OCI-M1 (cell line): ENCODE measurements around the gene SEMA3G.

Source experiments
- DNase-seq: peaks from one replicate; lab custom pipeline; 2025; lab: John Stamatoyannopoulos, UW

The SEMA3G gene

DNA sequence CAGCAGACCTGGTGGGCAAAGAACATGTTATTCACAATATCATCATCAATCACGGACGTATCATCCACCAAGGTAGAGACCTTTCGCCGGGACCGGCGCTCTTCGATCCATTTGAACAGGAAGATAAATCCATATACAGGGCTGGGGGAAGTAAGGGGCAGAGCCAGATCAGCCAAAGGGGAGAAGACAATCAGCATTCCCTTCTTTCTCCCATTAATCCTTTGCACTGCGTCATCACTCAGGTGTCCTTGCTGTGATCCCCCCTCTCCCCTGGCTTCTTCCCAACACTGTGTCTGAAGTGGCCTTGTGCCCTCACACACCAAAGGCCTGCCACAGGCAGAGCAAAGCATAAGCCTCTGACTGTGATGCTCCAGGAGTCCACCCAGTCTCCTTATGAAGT is 36.4 kb downstream of the SEMA3G start:
- no peak for DNase-seq

DNA sequence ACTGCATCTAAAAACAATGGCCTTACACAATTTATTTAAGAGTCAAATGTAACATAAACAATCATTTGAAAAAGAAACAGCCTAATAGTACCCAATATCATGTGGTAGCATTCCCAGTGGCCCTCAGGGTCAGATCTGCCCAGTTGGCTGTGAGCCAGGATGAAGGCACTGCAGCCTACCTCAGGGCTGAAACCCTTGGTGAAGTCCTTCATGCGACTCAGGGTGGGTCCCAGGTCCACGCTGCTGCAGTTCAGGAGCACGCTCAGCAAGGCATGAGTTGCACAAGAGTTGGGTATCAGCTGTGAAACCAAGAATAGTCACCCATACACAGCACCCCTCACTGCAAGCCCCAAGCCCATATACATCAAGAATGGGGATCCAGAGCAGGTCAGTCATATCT is 37.1 kb downstream of the SEMA3G start:
- DNase-seq = no peak

DNA sequence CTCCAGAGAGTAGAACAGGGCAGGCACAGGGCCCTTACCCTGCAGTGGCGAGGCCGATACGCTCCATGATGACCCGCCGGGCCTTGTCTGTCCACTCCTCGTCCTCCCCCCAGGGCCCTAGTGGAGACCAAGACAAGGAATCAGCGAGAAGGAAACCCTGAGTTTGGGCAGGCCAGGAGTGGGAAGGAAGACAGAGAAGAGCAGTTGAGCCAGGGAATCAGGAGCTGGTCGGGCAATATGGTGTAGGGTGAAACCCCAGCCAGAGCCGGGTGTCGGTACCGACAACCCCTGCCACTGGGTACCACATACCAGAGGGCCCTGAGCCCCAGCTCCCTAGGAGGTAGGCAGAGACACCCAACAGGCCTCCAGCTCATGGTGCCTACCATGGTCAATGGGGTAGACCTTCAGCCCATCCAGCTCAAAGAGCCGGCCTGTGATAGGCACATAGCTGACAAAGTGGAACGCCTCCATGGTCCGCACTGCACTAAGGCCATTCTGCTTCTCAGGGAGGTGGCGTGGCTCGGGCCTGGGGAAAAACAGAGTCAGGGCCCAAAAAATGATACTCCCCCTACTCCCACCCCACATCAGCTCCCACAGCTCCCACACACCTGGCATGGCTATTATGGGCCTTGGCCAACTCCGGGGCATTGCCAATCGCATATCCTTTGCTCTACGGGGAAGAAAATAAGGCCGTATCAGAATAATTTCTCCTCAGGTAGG is 38.0 kb downstream of the SEMA3G start:
- no peak for DNase-seq

DNA sequence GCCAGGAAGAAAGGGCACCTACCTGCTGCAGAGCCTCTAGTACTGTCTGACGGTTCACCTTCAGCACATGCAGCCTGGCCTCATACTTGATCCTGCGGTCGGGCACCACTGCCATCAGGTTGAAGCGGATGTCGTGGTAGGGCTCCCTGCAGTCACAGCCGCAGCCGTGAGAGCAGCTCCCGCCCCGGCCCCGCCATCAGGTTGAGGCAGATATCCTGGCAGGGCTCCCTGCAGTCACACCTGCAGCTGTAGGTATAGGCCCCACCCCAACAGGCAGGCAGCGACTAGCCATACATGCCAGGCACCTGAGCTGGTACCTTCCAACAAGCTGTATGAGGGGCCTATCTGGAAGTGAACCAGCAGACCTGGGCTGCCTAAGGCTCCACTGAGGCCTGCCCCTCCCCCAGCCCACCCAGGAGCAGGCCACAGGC is 38.7 kb downstream of the SEMA3G start:
- DNase-seq = no peak

DNA sequence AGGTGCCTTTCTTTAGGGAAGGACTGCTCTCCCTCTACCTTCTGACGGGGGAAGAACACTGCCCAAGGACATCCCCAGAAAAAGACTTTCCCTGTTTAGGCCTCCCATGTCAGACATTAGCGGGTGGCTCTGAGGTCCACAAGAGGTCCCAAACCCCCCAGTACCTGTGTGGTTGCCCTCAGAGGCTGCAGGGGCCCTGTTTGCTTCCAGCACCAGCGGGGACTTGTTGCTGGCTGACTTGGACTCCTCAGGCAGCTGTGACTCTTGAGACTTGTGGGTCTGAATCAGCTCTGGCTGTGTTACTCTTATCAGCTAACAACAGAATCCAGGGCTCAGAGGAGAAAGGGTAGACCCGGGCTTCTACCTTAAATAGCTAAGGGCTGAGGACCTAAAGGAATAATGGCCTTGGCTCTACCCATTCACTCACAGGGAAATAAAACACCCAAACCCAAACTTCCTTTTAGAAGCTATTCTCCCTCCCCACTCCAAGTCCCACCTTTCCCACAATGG is 39.2 kb downstream of the SEMA3G start:
- no peak for DNase-seq

DNA sequence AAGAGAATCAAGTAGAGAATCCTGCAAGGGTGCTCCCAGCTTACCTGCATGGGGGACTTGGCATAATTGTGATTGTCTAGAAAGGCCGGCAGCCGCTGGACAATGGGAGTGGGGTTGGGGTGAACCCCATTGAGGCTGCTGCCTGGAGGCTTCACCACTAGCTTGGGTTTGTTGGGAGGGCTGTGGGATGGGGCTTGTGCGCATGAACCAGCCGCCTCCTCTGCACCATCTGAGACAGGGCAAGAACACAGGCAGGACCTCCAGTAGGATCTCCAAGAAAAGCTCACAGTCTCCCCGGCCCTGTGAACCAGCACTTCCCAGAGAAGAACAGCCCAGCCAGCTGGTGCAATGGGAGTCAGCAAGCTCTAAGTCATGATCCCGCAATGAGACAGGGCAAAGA is 39.8 kb downstream of the SEMA3G start:
- DNase-seq = no peak

DNA sequence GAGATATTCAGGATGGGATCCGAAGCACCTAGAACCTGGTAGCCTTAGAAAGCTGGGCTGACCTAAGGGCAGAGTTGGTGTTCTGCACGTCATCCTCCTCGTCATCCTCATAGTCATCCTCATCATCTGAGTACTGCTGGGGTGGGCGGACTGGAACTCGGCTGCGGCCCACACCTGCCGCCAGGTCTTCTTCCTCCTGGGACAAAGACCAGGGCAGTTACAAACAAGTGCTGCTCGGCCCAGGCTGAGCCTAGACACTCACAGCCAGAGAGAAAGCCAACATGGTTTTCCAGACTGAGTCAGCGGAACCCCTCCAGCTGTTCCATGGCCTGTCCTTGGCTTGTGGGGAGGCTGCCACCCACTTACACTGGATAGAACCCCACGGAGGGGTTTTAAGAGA is 40.5 kb downstream of the SEMA3G start:
- DNase-seq = no peak

DNA sequence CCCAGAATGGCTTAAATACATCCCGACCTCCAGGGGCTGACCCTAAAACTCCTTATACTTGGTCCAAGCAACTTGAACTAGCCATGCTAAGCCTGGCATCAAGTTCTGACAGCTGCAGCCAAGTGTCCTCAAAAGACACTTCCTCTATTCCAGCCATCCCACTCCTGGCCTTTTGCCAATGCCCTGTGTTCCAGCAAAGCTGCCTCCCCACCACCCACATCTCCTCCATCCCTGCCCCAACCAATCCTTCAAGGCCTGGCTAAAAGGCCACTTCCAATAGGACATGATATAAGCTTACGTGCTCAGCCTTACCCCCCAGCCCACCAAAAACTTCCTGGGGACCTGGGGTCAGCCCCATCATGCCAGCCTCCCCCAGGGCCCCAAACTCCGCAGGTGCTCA is 40.9 kb downstream of the SEMA3G start:
- DNase-seq = no peak

DNA sequence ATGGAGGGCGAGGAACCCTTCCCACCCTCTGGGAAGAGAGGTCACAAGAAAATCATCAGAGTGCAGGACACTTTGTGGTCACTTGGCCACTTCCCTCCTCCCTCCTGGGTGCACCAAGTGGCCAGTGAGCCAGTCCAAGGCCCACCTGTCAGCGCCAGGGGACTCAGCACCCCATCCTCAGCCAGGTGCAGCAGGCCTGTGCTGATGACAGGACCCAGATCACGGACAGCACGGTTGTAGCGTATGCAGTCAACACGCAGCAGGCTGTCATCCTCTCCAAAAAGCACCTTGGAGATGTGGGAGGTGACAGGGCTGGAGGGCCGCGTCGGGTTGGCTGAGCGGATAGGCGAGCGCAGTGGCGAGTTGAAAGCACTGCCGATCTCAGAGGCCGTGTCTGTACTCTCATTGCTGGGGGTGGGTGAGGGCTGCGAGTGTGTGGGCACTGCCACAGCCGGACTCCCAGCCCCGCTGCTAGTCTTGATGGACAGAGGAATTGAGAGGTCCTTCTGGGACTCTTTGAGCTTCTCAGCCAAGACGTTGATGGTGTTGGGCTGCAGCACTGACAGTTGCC is 41.5 kb downstream of the SEMA3G start:
- DNase-seq = no peak

DNA sequence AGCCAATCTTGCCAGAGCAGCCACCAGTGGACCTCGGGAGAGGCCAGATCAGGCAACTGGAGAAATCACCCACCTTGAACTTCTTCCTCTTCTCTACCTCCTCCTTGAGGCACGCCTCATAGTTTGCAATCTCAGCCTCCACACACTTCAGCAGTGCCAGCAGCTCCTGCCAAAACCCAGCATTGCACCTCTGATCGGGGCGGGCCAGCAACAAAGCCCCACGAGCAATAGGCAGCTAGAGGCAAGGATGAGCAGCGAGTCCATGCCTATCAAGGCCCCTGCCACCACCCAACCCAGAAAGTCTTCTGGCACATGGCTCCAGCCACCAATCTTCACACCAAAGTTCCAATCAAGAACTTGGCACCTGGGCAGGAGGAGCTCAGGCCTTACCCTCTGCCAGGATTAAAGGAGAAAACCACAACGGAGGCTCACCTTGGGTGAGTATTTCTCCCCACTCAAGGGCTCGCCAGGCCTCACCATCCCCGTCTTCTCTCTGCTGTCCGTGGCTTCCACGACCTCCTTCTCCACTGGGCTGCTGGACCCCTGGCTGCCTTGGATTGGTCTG is 42.1 kb downstream of the SEMA3G start:
- no peak for DNase-seq

DNA sequence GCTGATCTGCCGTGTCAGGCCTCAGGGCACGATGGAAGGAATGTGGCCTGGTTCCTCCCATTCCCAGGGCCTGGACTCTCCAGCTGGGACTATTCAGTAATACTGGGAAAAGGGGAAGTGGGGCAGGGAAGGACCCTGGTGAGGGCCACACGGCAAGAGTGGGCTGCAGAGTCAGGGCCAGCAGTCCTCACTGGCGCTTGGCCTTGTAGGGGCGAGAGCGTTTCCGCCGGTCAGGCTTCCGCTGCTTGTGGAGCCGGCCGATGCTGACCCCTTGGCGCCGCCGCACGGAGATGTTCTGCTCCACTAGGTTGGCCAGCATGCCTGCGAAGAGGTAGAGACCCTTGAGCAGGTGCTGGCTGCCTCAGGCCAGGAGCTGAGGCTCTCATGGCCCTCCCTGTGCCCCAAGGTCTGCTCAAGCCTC is 42.8 kb downstream of the SEMA3G start:
- DNase-seq = no peak

DNA sequence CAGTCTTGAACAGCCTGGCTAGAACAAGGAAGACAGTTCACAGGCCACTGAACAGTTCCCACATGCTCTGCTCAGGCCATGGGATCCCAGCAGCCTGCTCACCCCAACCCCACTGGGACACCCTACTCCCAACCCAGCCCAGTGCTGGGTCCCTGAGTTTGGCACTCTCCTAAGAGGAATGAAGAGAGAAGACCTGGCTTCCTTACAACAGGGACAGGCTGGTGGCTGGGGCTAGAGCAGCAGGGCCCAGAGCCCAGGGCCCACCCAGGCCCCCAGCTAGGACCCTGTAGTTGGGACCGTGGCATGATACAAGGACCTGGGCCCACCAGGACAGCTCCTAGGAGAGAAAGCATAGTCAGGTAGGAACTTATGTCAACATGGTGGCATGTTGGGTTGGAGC is 43.4 kb downstream of the SEMA3G start:
- DNase-seq = no peak

DNA sequence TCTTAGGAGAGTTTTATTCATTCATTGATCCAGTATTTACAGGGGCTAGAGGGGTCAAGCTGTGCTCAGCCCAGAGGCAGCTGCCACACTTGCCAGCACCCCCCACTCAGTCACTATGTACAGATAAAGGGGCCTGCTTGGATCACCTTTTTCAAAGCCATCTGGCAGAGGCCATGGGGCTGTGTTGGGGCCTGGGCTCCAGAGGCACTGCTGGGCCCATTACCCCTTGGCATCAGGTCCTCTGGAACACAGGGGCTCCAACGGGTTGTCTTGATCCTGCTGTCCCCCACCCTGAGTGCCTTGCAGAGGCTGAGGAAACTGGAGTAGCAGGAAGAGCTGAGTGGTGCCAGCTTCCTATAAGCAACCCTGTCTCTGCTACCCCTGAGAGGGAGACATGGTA is 43.9 kb downstream of the SEMA3G start:
- DNase-seq = no peak

DNA sequence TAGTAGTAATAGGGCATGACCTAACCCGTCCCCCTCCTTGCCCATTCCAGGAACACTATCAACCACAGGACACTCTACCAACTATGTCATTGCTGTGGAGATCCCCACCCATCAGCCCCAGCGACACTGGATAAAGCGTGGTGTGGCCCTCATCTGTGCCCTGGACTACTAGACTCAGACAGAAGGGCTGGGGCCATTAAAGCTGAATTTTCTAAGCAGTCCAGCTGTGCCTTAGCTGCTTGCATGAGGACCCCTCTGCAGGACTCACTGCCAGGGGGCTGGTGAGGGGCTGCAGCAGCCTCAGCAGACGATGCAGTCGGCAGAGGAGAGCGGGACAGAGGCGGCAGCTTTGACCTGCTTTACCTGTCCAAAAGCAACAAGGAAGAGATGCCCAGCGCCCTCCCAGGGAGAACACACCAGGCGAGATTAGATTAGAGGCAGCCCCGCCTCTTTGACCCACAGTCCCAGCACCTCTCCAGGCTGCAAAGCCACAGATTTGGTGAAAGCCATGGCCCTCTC is 44.6 kb downstream of the SEMA3G start:
- DNase-seq = peak; percentile 39

DNA sequence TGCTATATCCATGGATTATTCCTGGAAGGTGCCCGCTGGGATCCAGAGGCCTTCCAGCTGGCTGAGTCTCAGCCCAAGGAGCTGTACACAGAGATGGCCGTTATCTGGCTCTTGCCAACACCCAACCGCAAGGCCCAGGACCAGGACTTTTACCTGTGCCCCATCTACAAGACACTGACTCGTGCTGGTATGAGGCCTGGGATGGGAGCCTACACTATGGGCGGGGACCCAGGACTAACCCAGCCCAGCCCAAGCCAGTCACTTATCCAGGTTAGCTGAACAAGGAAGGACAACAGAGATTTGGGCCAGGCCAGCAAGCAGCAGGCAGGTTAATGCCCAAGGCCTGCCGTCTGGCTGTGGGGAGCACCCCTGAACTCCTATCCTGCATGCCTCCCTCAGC is 45.3 kb downstream of the SEMA3G start:
- DNase-seq = no peak

DNA sequence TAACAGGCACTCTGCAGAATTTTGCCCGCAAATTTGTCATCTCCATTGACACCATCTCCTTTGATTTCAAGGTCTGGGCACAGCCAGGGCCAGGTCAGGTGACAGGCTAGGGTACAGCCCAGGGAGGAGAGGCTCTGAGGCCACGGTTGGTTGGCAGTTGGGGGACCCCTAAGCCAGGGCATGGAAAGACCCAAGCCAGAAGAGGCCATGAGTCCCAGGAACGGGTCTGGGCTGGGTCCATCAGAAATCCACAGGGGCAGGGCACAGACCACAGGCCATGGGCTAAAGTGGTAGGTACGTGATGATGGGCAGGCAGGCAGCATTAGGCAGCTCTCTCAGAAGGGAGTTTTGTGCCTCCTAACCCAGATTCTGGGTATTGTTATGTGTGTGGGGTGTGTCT is 45.8 kb downstream of the SEMA3G start:
- no peak for DNase-seq

DNA sequence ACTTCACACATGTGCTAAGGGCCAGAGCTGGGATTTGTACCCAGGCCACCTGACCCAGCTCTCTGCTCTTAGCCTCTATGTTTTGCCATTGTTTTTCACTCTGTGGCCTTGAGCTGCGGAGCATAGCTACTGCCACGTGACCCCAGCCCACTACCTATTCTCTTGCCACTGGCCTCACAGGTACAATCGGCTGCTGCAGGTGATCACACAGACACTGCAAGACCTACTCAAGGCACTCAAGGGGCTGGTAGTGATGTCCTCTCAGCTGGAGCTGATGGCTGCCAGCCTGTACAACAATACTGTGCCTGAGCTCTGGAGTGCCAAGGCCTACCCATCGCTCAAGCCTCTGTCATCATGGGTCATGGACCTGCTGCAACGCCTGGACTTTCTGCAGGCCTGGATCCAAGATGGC is 46.2 kb downstream of the SEMA3G start:
- DNase-seq = no peak

DNA sequence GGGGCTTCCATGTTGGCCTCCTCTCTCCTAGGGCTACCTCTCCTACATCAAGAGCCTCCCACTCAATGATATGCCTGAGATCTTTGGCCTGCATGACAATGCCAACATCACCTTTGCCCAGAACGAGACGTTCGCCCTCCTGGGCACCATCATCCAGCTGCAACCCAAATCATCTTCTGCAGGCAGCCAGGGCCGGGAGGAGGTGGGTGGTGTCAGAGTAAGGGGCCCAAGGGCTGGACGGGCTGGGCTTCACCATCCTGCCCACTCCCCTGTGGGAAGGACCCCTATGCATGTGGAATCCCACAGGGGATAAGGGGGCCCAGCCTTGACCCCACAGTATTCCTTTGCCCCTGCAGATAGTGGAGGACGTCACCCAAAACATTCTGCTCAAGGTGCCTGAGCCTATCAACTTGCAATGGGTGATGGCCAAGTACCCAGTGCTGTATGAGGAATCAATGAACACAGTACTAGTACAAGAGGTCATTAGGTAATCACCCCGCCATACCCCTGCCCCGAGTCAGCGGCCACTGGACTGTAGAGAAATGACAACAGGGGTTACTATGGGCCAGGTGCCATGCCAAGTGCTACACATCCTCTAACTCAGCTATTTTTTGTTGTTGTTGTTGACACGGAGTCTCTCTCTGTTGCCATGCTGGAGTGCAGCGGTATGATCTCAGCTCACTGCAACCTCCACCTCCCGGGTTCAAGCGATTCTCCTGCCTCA is 47.1 kb downstream of the SEMA3G start:
- DNase-seq = no peak

DNA sequence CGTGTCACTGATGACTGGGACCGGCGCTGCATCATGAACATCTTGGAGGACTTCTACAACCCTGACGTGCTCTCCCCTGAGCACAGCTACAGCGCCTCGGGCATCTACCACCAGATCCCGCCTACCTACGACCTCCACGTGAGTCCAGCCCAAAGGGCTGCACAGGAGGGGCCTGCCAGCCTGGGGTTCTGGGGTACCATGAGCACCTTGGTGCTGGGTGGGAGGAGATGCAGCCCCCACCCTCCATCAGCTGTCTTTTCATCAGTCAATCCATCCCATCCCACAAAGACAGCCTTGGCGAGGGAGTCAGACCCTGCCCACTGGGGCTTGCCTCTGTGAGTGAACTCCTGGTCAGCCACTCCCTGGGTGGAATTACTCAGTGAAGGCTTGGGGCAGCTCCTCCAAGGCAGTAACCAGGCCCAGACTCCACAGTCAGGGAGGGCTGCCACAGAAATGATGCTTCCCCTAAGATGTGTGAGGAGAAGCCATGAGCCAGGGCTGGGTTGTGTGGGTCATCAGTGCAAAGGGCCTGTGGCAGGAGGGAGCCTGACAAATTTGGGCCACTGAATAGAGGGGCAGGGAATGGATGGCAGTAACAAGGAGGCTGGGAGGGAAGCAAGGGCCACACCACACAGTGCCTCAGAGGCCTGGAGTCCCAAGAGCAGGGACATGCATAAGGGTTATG is 47.9 kb downstream of the SEMA3G start:
- DNase-seq = no peak

DNA sequence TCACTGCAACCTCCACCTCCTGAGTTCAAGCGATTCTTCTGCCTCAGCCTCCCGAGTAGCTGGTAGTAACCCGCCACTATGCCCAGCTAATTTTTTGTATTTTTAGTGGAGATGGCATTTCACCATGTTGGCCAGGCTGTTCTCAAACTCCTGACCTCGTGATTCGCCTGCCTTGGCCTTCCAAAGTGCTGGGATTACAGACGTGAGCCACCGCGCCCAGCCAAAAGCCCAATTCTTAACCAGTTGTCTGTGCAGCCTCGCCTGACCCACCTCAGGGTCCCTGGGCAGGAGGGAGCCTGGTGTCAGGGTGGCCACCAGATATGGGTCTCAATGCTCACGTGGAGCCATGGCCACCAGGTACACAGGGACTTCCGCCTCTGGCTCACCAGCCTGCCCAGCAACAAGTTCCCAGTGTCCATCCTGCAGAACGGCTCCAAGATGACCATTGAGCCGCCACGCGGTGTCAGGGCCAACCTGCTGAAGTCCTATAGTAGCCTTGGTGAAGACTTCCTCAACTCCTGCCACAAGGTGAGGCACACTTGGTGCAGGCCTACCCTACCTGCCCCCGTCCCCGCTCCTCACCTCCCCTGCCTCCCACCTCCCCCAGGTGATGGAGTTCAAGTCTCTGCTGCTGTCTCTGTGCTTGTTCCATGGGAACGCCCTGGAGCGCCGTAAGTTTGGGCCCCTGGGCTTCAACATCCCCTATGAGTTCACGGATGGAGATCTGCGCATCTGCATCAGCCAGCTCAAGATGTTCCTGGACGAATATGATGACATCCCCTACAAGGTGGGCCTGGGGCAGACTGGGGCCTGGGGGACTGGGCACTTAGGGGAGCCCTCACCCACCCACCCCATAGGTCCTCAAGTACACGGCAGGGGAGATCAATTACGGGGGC is 48.6 kb downstream of the SEMA3G start:
- DNase-seq = no peak

DNA sequence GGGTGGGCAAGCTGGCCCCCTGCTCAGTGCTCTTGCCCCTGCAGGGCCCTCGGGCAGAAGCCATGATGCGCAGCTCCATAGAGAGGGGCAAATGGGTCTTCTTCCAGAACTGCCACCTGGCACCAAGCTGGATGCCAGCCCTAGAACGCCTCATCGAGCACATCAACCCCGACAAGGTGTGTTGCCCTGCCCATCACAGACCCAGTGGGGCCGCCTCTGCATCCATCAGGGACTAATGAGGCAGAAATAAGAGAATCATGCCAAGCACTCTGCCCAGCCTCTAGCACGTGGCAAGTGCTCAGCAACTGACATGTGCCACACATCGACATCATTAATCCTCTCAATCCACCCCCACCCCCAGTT is 49.4 kb downstream of the SEMA3G start:
- no peak for DNase-seq
